Endothelial cell (in vitro differentiated cells): Measurements from ENCODE around the gene CTNNA3. TPM values are rescaled to one million over a fixed set of nuclear protein-coding genes. Genes with fewer than 3 reads are reported as not detected.

Experiments used
- DNase-seq: peaks from one replicate; pipeline ENCODE4 v3.0.0; 2021; ENCODE audit warnings: low spot score
- H3K27ac Mint-ChIP-seq: one replicate; pipeline ENCODE4 v1.8.0; 2021; ENCODE audit warnings: mixed read lengths, inconsistent platforms; ENCODE audit not compliant: unreplicated experiment
- H3K27me3 Mint-ChIP-seq: one replicate; pipeline ENCODE4 v1.8.0; 2021; ENCODE audit warnings: mild to moderate bottlenecking, moderate library complexity, mixed read lengths, inconsistent platforms; ENCODE audit not compliant: unreplicated experiment
- H3K36me3 Mint-ChIP-seq: one replicate; pipeline ENCODE4 v1.8.0; 2021; ENCODE audit warnings: mild to moderate bottlenecking, low read depth, mixed read lengths, inconsistent platforms; ENCODE audit not compliant: unreplicated experiment
- H3K4me1 Mint-ChIP-seq: one replicate; pipeline ENCODE4 v1.8.0; 2021; ENCODE audit warnings: mild to moderate bottlenecking, mixed read lengths, inconsistent platforms; ENCODE audit not compliant: unreplicated experiment
- H3K4me3 Mint-ChIP-seq: one replicate; pipeline ENCODE4 v1.8.0; 2021; ENCODE audit warnings: mild to moderate bottlenecking, mixed read lengths, inconsistent platforms; ENCODE audit not compliant: unreplicated experiment
- H3K9me3 Mint-ChIP-seq: one replicate; pipeline ENCODE4 v1.8.0; 2021; ENCODE audit warnings: mixed read lengths, inconsistent platforms; ENCODE audit not compliant: unreplicated experiment
- CTCF ChIP-seq: fragments of 200-600 bp; sonication (generic); IDR thresholded peaks from one replicate; pipeline ENCODE4 v1.5.0; 2021; ENCODE audit warnings: antibody characterized with exemption; ENCODE audit not compliant: unreplicated experiment
- total RNA-seq: library from RNA; stranded (reverse); fragmentation: NEBNext Ultra II Directional; extraction: Animal tissue kit (Norgen Biotek cat#: 25700); gene quantifications from one replicate; pipeline ENCODE4 v1.2.1, GENCODE V29; 2021; ENCODE audit not compliant: unreplicated experiment

Gene CTNNA3
- total RNA-seq, 1 donor from 2014 or later: 2.3 TPM

DNA sequence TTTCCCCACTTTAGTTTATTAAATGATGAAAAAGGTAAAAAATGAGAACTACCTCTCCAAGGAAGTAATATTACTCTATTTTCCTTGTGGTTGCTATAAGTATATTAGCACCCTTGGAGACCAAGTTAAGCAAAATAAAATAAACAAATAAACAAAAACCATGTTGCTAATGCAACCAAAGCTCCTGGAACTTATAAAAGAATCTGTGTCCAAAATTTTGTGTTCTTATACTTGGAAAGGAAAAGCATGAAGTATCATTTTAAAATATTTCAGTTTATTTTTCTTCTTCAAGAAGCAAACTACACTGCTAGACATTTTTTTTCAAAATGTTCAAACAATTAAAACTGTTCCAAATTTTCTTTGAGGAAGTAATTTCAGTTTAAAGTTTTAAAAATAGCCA is 1212.0 kb downstream of the CTNNA3 start:
- Mint-ChIP-seq H3K27ac (no peak overlapping the region), H3K27me3 (no peaks in the 10 kb centered on the region), H3K9me3 (no peaks in the 10 kb centered on the region), H3K4me3 (no peak overlapping the region), H3K4me1 (no peaks in the 10 kb centered on the region), H3K36me3 (no peaks in the 10 kb centered on the region)
- TF ChIP-seq CTCF: no peak
- no peak for DNase-seq

GRCh38 chr10:66472156-66472555 is 1223.8 kb downstream of the CTNNA3 start:
- H3K4me1 Mint-ChIP-seq: no peaks in the 10 kb centered on the region

GRCh38 chr10:66467042-66467441 is 1229.0 kb downstream of the CTNNA3 start:
- TF ChIP-seq CTCF: no peak
- Mint-ChIP-seq H3K27me3 (no peaks in the 10 kb centered on the region), H3K4me3 (no peak overlapping the region), H3K36me3 (no peaks in the 10 kb centered on the region), H3K27ac (no peak overlapping the region), H3K9me3 (no peaks in the 10 kb centered on the region), H3K4me1 (no peaks in the 10 kb centered on the region)
- DNase-seq: no peak

More at GRCh38 chr10:66472156-66472555, 1223.8 kb downstream of the CTNNA3 start:
- no peak overlapping the region for H3K27ac Mint-ChIP-seq
- no peaks in the 10 kb centered on the region for H3K9me3 Mint-ChIP-seq
- no peak overlapping the region for H3K4me3 Mint-ChIP-seq
- no peaks in the 10 kb centered on the region for H3K36me3 Mint-ChIP-seq
- H3K27me3 Mint-ChIP-seq: no peaks in the 10 kb centered on the region
- no peak for DNase-seq
- TF ChIP-seq CTCF: no peak

DNA sequence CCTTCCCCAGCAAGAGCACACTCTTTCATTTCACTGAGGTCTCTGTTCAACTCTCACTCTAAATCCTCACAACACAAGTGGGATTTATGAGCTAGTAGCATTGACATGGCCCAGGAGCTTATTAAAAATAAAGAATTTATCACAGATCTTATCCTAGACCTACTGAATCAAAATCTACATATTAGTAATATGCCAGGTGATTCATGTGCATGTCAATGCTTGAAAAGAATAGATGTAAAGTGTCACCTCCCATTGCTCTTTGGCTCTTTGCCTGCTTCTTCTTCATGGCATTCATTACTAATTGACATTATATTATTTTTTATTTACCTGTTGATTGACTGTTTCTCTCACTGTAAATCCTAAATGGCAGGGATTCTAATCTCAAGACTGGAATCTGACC is 1229.4 kb downstream of the CTNNA3 start:
- Mint-ChIP-seq H3K4me1 (no peaks in the 10 kb centered on the region), H3K36me3 (no peaks in the 10 kb centered on the region), H3K4me3 (no peak overlapping the region), H3K9me3 (no peaks in the 10 kb centered on the region), H3K27ac (no peak overlapping the region), H3K27me3 (no peaks in the 10 kb centered on the region)
- no peak for TF ChIP-seq CTCF
- no peak for DNase-seq

GRCh38 chr10:66463611-66464010 is 1232.4 kb downstream of the CTNNA3 start:
- H3K36me3 Mint-ChIP-seq: no peaks in the 10 kb centered on the region
- H3K27me3 Mint-ChIP-seq: no peaks in the 10 kb centered on the region
- DNase-seq: no peak
- no peak overlapping the region for H3K27ac Mint-ChIP-seq
- no peak for TF ChIP-seq CTCF
- no peak overlapping the region for H3K4me3 Mint-ChIP-seq
- H3K4me1 Mint-ChIP-seq: peaks cover 2% of the 10 kb centered on the region
- H3K9me3 Mint-ChIP-seq: no peaks in the 10 kb centered on the region
